GM19324 (cell line): ENCODE measurements around the gene TAGLN.

Experiments
- ATAC-seq: cut with Tn5 transposase; IDR thresholded peaks from one replicate; pipeline ENCODE4 v1.9.1; 2021; ENCODE audit warnings: mild to moderate bottlenecking, moderate library complexity; ENCODE audit not compliant: unreplicated experiment, low FRiP score

The TAGLN gene

GRCh38 chr11:117229411-117229810 is 30.2 kb downstream of the TAGLN start:
- ATAC-seq: no peak

- no peak for ATAC-seq
These were observed 30.7 kb downstream of the TAGLN start for GRCh38 chr11:117229931-117230285.

- no peak for ATAC-seq
These were observed 31.3 kb downstream of the TAGLN start for GRCh38 chr11:117230286-117230961.

- no peak for ATAC-seq
These were observed 32.0 kb downstream of the TAGLN start for GRCh38 chr11:117230999-117231841.

- no peak for ATAC-seq
These were observed 32.6 kb downstream of the TAGLN start, which contains the start of gene PCSK7 for GRCh38 chr11:117231842-117232091. Gene PCSK7, minus strand, starts transcription at chr11:117232073. Its CDS starts 2,229 bp downstream, at chr11:117229844.

- ATAC-seq: peak; percentile 83
These were observed 33.1 kb downstream of the TAGLN start, which contains the start of gene RNF214 for GRCh38 chr11:117232092-117232878. Gene RNF214, plus strand, starts transcription at chr11:117232671. Its CDS starts 1,602 bp downstream, at chr11:117234273.

GRCh38 chr11:117232911-117233409 is 33.8 kb downstream of the TAGLN start:
- ATAC-seq: no peak

- ATAC-seq: no peak
These were observed 39.1 kb downstream of the TAGLN start for GRCh38 chr11:117238221-117238620.

- ATAC-seq: no peak
These were observed 40.1 kb downstream of the TAGLN start for GRCh38 chr11:117239295-117239694.

- no peak for ATAC-seq
These were observed 49.2 kb downstream of the TAGLN start for GRCh38 chr11:117248341-117248740.

GRCh38 chr11:117249571-117249970 is 50.4 kb downstream of the TAGLN start:
- no peak for ATAC-seq

- no peak for ATAC-seq
These were observed 52.3 kb downstream of the TAGLN start for GRCh38 chr11:117251506-117251905.

- no peak for ATAC-seq
These were observed 56.8 kb downstream of the TAGLN start for GRCh38 chr11:117255966-117256365.

GRCh38 chr11:117256573-117256972 is 57.4 kb downstream of the TAGLN start:
- no peak for ATAC-seq
